HEK293 (cell line): ENCODE data around the gene MST1R.

ENCODE experiments used
- CTCF ChIA-PET: fragments of 350-600 bp; formaldehyde crosslinking; extraction: SDS; loops from one replicate; lab custom pipeline; 2021; ENCODE audit warnings: antibody characterized with exemption; lab: Yijun Ruan, JAX
- POLR2A ChIA-PET: fragments of 300-600 bp; formaldehyde crosslinking; extraction: SDS; loops from one replicate; lab custom pipeline; 2020; ENCODE audit warnings: antibody characterized with exemption, inconsistent platforms; lab: Yijun Ruan, JAX
- H3K27ac ChIP-seq: fragments of 200-500 bp; sonication (Bioruptor generic); 2 replicates; pipeline ENCODE4 v1.5.1; 2014; ENCODE audit warnings: low read depth, low read length, control low read depth, inconsistent platforms; ENCODE audit errors: extremely low read depth
- H3K36me3 ChIP-seq, 2 experiments: fragments of 200-500 bp in 1 of 2; sonication (Bioruptor generic) in 1 of 2; 1 replicate in 1 of 2; 2 replicates in 1 of 2; pipeline ENCODE4 v1.5.1; 2014 to 2017; ENCODE audit warnings: inconsistent platforms in 2 of 2, low read length in 2 of 2; ENCODE audit not compliant: control insufficient read depth in 2 of 2, insufficient read depth in 1 of 2
- H3K4me1 ChIP-seq: fragments of 200-500 bp; sonication (Bioruptor generic); 2 replicates; pipeline ENCODE4 v1.5.1; 2014; ENCODE audit warnings: mild to moderate bottlenecking, low read length, inconsistent platforms; ENCODE audit not compliant: control insufficient read depth, insufficient read depth
- H3K4me3 ChIP-seq: 2 replicates; pipeline ENCODE4 v1.5.1; 2011; ENCODE audit warnings: low read depth, mild to moderate bottlenecking, control low read depth, low read length, moderate library complexity
- H3K9me3 ChIP-seq: fragments of 200-500 bp; sonication (Bioruptor generic); 2 replicates; pipeline ENCODE4 v1.5.1; 2014; ENCODE audit warnings: low read depth, low read length, inconsistent platforms; ENCODE audit not compliant: control insufficient read depth, insufficient read depth
- ZBTB48 ChIP-seq: fragments of 450-650 bp; formaldehyde crosslinking; IDR thresholded peaks from 2 replicates; pipeline ENCODE4 v1.5.1; 2016; ENCODE audit warnings: missing biosample characterization, missing genetic modification characterization
- ZFP37 ChIP-seq: fragments of 450-650 bp; formaldehyde crosslinking; IDR thresholded peaks from 2 replicates; pipeline ENCODE4 v1.5.1; 2016; ENCODE audit warnings: missing biosample characterization, missing genetic modification characterization
- ZNF391 ChIP-seq: fragments of 450-650 bp; formaldehyde crosslinking; IDR thresholded peaks from 2 replicates; pipeline ENCODE4 v1.5.1; 2016; ENCODE audit warnings: low read depth, missing biosample characterization, missing genetic modification characterization, borderline replicate concordance
- ZNF560 ChIP-seq: fragments of 450-650 bp; formaldehyde crosslinking; IDR thresholded peaks from 2 replicates; pipeline ENCODE4 v1.5.1; 2017; ENCODE audit warnings: missing biosample characterization, missing genetic modification characterization, borderline replicate concordance
- ZNF654 ChIP-seq: fragments of 450-650 bp; formaldehyde crosslinking; IDR thresholded peaks from 2 replicates; pipeline ENCODE4 v1.5.1; 2016; ENCODE audit warnings: low read depth, missing biosample characterization, missing genetic modification characterization
- TF ChIP-seq, protein P1 (sequence below): fragments of 450-650 bp; formaldehyde crosslinking; IDR thresholded peaks from 2 replicates; pipeline ENCODE4 v1.5.1; 2016; ENCODE audit warnings: missing biosample characterization, missing genetic modification characterization
- TF ChIP-seq, protein P2 (sequence below): fragments of 450-650 bp; formaldehyde crosslinking; IDR thresholded peaks from 2 replicates; pipeline ENCODE4 v1.5.0; 2017; ENCODE audit warnings: missing biosample characterization, missing genetic modification characterization, borderline replicate concordance
- TF ChIP-seq, protein P3 (sequence below): fragments of 450-650 bp; formaldehyde crosslinking; IDR thresholded peaks from 2 replicates; pipeline ENCODE4 v1.5.1; 2016; ENCODE audit warnings: missing biosample characterization, missing genetic modification characterization
- TF ChIP-seq, protein P4 (sequence below): sonication (generic); formaldehyde crosslinking; IDR thresholded peaks from 2 replicates; pipeline ENCODE4 v1.8.1; 2022; ENCODE audit warnings: mild to moderate bottlenecking, moderate library complexity, missing genetic modification reagents
- TF ChIP-seq, protein P5 (sequence below): fragments of 450-650 bp; formaldehyde crosslinking; IDR thresholded peaks from 2 replicates; pipeline ENCODE4 v1.5.1; 2016; ENCODE audit warnings: missing biosample characterization, missing genetic modification characterization, low read depth
- TF ChIP-seq, protein P6 (sequence below): fragments of 450-650 bp; formaldehyde crosslinking; IDR thresholded peaks from 2 replicates; pipeline ENCODE4 v1.5.1; 2016; ENCODE audit warnings: missing biosample characterization, missing genetic modification characterization

The MST1R gene

DNA sequence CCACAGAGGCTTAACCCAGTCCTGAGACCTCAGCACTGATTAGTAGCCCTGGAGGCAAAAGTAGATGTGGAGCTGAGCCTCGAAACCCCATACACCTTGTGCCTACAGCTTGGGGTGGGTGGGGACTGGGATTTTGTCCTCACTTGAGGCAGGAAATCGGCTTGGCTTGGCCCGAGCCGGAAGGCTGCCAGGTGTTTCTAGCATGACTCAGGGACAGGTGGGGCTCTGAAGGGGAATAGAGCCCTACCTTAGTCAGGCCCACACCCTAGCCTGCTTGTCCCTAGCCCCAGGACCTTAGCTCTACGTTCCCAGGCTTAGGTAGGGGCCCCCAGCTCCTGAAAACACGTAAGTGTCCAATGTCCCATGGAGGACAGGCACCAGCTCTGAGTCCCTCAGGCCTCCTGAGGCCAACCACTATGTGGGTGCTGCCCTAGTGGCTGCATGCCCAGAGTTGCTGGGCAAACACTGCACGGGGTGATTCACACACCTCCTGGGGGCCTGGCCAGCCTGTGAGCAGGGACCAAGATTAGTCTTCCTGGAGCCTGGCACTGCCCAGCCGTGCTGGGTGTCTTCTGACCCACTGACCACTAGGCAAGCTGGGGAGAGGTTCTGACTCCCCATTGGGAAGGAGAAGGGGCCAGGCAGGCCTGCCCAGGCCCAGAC, 3.1 kb downstream of the MST1R start:
- POLR2A ChIA-PET = no interaction called here

DNA sequence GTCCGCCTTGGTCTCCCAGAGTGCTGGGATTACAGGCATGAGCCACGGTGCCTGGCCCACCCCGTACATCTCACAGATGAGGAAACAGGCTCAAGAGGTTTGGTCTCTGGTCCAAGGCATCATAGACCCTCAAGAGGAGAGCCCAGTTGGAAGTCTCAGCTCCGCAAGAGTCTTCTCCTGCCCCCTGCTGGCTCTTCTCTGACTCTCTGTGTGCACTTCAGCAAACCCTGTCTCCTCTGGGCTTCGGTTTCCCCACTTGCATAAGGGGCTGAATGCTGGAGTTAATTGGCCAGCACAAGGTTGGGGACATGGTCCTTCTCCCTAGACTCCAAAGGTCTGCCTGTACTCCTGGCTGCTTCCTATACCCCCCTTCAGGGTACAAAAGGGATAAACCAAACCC, 3.9 kb downstream of the MST1R start:
- Histone ChIP-seq H3K36me3 (no peaks in the 10 kb centered on the region), H3K4me3 (no peak overlapping the region), H3K27ac (no peak overlapping the region), H3K9me3 (no peaks in the 10 kb centered on the region), H3K4me1 (no peaks in the 10 kb centered on the region)
- POLR2A ChIA-PET = no interaction called here
- TF ChIP-seq, protein P1, sequence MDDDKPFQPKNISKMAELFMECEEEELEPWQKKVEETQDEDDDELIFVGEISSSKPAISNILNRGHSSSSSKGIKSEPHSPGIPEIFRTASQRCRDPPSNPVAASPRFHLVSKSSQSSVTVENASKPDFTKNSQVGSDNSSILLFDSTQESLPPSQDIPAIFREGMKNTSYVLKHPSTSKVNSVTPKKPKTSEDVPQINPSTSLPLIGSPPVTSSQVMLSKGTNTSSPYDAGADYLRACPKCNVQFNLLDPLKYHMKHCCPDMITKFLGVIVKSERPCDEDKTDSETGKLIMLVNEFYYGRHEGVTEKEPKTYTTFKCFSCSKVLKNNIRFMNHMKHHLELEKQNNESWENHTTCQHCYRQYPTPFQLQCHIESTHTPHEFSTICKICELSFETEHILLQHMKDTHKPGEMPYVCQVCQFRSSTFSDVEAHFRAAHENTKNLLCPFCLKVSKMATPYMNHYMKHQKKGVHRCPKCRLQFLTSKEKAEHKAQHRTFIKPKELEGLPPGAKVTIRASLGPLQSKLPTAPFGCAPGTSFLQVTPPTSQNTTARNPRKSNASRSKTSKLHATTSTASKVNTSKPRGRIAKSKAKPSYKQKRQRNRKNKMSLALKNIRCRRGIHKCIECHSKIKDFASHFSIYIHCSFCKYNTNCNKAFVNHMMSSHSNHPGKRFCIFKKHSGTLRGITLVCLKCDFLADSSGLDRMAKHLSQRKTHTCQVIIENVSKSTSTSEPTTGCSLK = no peak
- TF ChIP-seq ZNF654 (tag by site-specific recombination) = peak; percentile 29; the same call in 1 of the 2 replicates
- CTCF ChIA-PET = interaction anchor here (0.5 to 1.8 kb wide), 7 partner anchors 8 to 202 kb away, joined by 3 to 4 read pairs (median 3); no protein-coding TSS in a partner anchor

More for the DNA sequence above, 3.1 kb downstream of the MST1R start:
- no peak overlapping the region for H3K4me3 ChIP-seq
- CTCF ChIA-PET = interaction anchor here (0.5 to 1.8 kb wide), 8 partner anchors 8 to 201 kb away, joined by 3 to 6 read pairs (median 4); partner anchors contain the start of gene INKA1
- H3K9me3 ChIP-seq = no peaks in the 10 kb centered on the region
- H3K36me3 ChIP-seq = no peaks in the 10 kb centered on the region
- TF ChIP-seq, protein P2, sequence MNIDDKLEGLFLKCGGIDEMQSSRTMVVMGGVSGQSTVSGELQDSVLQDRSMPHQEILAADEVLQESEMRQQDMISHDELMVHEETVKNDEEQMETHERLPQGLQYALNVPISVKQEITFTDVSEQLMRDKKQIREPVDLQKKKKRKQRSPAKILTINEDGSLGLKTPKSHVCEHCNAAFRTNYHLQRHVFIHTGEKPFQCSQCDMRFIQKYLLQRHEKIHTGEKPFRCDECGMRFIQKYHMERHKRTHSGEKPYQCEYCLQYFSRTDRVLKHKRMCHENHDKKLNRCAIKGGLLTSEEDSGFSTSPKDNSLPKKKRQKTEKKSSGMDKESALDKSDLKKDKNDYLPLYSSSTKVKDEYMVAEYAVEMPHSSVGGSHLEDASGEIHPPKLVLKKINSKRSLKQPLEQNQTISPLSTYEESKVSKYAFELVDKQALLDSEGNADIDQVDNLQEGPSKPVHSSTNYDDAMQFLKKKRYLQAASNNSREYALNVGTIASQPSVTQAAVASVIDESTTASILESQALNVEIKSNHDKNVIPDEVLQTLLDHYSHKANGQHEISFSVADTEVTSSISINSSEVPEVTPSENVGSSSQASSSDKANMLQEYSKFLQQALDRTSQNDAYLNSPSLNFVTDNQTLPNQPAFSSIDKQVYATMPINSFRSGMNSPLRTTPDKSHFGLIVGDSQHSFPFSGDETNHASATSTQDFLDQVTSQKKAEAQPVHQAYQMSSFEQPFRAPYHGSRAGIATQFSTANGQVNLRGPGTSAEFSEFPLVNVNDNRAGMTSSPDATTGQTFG (tag by site-specific recombination) = no peak
- TF ChIP-seq ZBTB48 (tag by site-specific recombination) = no peak
- TF ChIP-seq, protein P3, sequence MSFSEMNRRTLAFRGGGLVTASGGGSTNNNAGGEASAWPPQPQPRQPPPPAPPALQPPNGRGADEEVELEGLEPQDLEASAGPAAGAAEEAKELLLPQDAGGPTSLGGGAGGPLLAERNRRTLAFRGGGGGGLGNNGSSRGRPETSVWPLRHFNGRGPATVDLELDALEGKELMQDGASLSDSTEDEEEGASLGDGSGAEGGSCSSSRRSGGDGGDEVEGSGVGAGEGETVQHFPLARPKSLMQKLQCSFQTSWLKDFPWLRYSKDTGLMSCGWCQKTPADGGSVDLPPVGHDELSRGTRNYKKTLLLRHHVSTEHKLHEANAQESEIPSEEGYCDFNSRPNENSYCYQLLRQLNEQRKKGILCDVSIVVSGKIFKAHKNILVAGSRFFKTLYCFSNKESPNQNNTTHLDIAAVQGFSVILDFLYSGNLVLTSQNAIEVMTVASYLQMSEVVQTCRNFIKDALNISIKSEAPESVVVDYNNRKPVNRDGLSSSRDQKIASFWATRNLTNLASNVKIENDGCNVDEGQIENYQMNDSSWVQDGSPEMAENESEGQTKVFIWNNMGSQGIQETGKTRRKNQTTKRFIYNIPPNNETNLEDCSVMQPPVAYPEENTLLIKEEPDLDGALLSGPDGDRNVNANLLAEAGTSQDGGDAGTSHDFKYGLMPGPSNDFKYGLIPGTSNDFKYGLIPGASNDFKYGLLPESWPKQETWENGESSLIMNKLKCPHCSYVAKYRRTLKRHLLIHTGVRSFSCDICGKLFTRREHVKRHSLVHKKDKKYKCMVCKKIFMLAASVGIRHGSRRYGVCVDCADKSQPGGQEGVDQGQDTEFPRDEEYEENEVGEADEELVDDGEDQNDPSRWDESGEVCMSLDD (tag by site-specific recombination) = no peak
- TF ChIP-seq, protein P4, sequence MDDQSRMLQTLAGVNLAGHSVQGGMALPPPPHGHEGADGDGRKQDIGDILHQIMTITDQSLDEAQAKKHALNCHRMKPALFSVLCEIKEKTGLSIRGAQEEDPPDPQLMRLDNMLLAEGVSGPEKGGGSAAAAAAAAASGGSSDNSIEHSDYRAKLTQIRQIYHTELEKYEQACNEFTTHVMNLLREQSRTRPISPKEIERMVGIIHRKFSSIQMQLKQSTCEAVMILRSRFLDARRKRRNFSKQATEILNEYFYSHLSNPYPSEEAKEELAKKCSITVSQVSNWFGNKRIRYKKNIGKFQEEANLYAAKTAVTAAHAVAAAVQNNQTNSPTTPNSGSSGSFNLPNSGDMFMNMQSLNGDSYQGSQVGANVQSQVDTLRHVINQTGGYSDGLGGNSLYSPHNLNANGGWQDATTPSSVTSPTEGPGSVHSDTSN (CRISPR knock-in tag) = no peak
- TF ChIP-seq, protein P5, sequence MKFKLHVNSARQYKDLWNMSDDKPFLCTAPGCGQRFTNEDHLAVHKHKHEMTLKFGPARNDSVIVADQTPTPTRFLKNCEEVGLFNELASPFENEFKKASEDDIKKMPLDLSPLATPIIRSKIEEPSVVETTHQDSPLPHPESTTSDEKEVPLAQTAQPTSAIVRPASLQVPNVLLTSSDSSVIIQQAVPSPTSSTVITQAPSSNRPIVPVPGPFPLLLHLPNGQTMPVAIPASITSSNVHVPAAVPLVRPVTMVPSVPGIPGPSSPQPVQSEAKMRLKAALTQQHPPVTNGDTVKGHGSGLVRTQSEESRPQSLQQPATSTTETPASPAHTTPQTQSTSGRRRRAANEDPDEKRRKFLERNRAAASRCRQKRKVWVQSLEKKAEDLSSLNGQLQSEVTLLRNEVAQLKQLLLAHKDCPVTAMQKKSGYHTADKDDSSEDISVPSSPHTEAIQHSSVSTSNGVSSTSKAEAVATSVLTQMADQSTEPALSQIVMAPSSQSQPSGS (tag by site-specific recombination) = no peak
- TF ChIP-seq, protein P6, sequence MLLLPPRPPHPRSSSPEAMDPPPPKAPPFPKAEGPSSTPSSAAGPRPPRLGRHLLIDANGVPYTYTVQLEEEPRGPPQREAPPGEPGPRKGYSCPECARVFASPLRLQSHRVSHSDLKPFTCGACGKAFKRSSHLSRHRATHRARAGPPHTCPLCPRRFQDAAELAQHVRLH (tag by site-specific recombination) = no peak
- TF ChIP-seq ZNF560 = no peak
- TF ChIP-seq ZFP37 (tag by site-specific recombination) = no peak
- no peak for TF ChIP-seq ZNF391 (tag by site-specific recombination)
- H3K4me1 ChIP-seq = no peaks in the 10 kb centered on the region
- no peak overlapping the region for H3K27ac ChIP-seq
